ENCODE measurements around the gene KCNJ16. TPM values are rescaled to one million over a fixed set of nuclear protein-coding genes. Genes with fewer than 3 reads are reported as not detected.

The KCNJ16 gene
- total RNA-seq, 4 donors from 2014 or later, result 0.57 to 0.67 TPM; not detected in 2

GRCh38 chr17:70128727-70129238, 53.8 kb downstream of the KCNJ16 start:
- no peaks in the 10 kb centered on the region for H3K9me3 ChIP-seq

GRCh38 chr17:70130289-70130688, 55.3 kb downstream of the KCNJ16 start:
- Histone ChIP-seq H3K27ac (no peak overlapping the region), H3K36me3 (no peaks in the 10 kb centered on the region), H3K9me3 (no peaks in the 10 kb centered on the region)

More at GRCh38 chr17:70128727-70129238, 53.8 kb downstream of the KCNJ16 start:
- Histone ChIP-seq H3K27ac (no peak overlapping the region), H3K4me3 (no peak overlapping the region), H3K4me1 (peaks cover 0 to 7% (median 0%) of the 10 kb centered on the region in 4 donors), H3K27me3 (no peaks in the 10 kb centered on the region), H3K36me3 (no peaks in the 10 kb centered on the region)
- no peak for DNase-seq
- TF ChIP-seq CTCF (IDR thresholded peaks at IDR 0.05), result no peak
- TF ChIP-seq POLR2A (IDR thresholded peaks at IDR 0.05), result no peak

GRCh38 chr17:70132505-70132904, 57.5 kb downstream of the KCNJ16 start:
- no peaks in the 10 kb centered on the region for H3K27me3 ChIP-seq
- no peak overlapping the region for H3K4me3 ChIP-seq
- DNase-seq, result no peak
- H3K27ac ChIP-seq, result no peak overlapping the region
- H3K4me1 ChIP-seq, result peaks cover 0 to 9% (median 0%) of the 10 kb centered on the region in 4 donors
- no peaks in the 10 kb centered on the region for H3K9me3 ChIP-seq
- no peak for TF ChIP-seq POLR2A (IDR thresholded peaks at IDR 0.05)
- no peaks in the 10 kb centered on the region for H3K36me3 ChIP-seq

More at GRCh38 chr17:70130289-70130688, 55.3 kb downstream of the KCNJ16 start:
- H3K4me1 ChIP-seq, result no peaks in the 10 kb centered on the region
- TF ChIP-seq CTCF (IDR thresholded peaks at IDR 0.05), result no peak
- no peak for TF ChIP-seq POLR2A (IDR thresholded peaks at IDR 0.05)
- no peak for DNase-seq
- no peaks in the 10 kb centered on the region for H3K27me3 ChIP-seq
- no peak overlapping the region for H3K4me3 ChIP-seq

- Histone ChIP-seq H3K27ac (no peak overlapping the region), H3K27me3 (no peaks in the 10 kb centered on the region), H3K9me3 (no peaks in the 10 kb centered on the region), H3K4me3 (no peak overlapping the region), H3K36me3 (no peaks in the 10 kb centered on the region), H3K4me1 (peaks cover 0 to 17% (median 0%) of the 10 kb centered on the region in 4 donors)
- DNase-seq, result no peak
- TF ChIP-seq POLR2A (IDR thresholded peaks at IDR 0.05) (no peak), CTCF (IDR thresholded peaks at IDR 0.05) (no peak)
These were observed 59.0 kb downstream of the KCNJ16 start for GRCh38 chr17:70134042-70134441.

- H3K27me3 ChIP-seq, result no peaks in the 10 kb centered on the region
- H3K9me3 ChIP-seq, result no peaks in the 10 kb centered on the region
- DNase-seq, result no peak
- H3K36me3 ChIP-seq, result no peaks in the 10 kb centered on the region
- peaks cover 0 to 17% (median 0%) of the 10 kb centered on the region in 4 donors for H3K4me1 ChIP-seq
- H3K27ac ChIP-seq, result no peak overlapping the region
- no peak overlapping the region for H3K4me3 ChIP-seq
- no peak for TF ChIP-seq POLR2A (IDR thresholded peaks at IDR 0.05)
- TF ChIP-seq CTCF (IDR thresholded peaks at IDR 0.05), result no peak
These were observed 59.8 kb downstream of the KCNJ16 start for GRCh38 chr17:70134777-70135176.

- peaks cover 0 to 17% (median 0%) of the 10 kb centered on the region in 4 donors for H3K4me1 ChIP-seq
- no peaks in the 10 kb centered on the region for H3K9me3 ChIP-seq
- no peaks in the 10 kb centered on the region for H3K36me3 ChIP-seq
- H3K4me3 ChIP-seq, result no peak overlapping the region
- no peak overlapping the region for H3K27ac ChIP-seq
- DNase-seq, result no peak
- TF ChIP-seq POLR2A (IDR thresholded peaks at IDR 0.05), result no peak
- no peak for TF ChIP-seq CTCF (IDR thresholded peaks at IDR 0.05)
- no peaks in the 10 kb centered on the region for H3K27me3 ChIP-seq
These were observed 61.1 kb downstream of the KCNJ16 start for GRCh38 chr17:70136131-70136530.
